Stomach (tissue), 9 donors: ENCODE data around the gene KCNA5. TPM values are rescaled to one million over a fixed set of nuclear protein-coding genes. Genes with fewer than 3 reads are reported as not detected.

Experiments
- DNase-seq, 2 donors: peaks; one replicate each; pipeline versions ENCODE4 v3.0.0 to v3.0.0-alpha.2; 2013 to 2019
- H3K27ac ChIP-seq, 5 donors: fragments of 200-600 bp in 4 of 5; sonication (generic) in 4 of 5; one replicate each; pipeline ENCODE4 v1.5.1; 2013 to 2019; ENCODE audit warnings: mild to moderate bottlenecking in 1 of 5, moderate library complexity in 1 of 5
- H3K27me3 ChIP-seq, 3 donors: fragments of 200-600 bp; sonication (generic); one replicate each; pipeline ENCODE4 v1.5.1; 2017 to 2019; ENCODE audit warnings: mixed run types in 1 of 3
- H3K36me3 ChIP-seq, 4 donors: fragments of 200-600 bp; sonication (generic); 1 replicate in 3 of 4; 2 replicates in 1 of 4; pipeline ENCODE4 v1.5.1; 2016 to 2019
- H3K4me1 ChIP-seq, 4 donors: fragments of 200-600 bp; sonication (generic); one replicate each; pipeline ENCODE4 v1.5.1; 2016 to 2019
- H3K4me3 ChIP-seq, 4 donors: fragments of 200-600 bp; sonication (generic) in 3 of 4; one replicate each; pipeline ENCODE4 v1.5.1; 2016 to 2019; ENCODE audit warnings: mild to moderate bottlenecking in 1 of 4
- H3K9me3 ChIP-seq, 4 donors: fragments of 200-600 bp; sonication (generic); one replicate each; pipeline ENCODE4 v1.5.1; 2016 to 2019
- CTCF ChIP-seq, 7 experiments: fragments of 450-650 bp in 4 of 7; fragments of 200-600 bp in 3 of 7; sonication (generic) in 3 of 7; IDR thresholded peaks; one replicate each; pipeline ENCODE4 v1.5.1; 2016 to 2019; ENCODE audit warnings: antibody characterized with exemption in 7 of 7, control low read depth in 2 of 7, mild to moderate bottlenecking in 1 of 7
- EP300 ChIP-seq: sonication (generic); formaldehyde crosslinking; IDR thresholded peaks from one replicate; pipeline ENCODE4 v1.6.1; 2017; ENCODE audit warnings: antibody characterized with exemption
- POLR2A ChIP-seq, 4 donors: fragments of 450-650 bp; IDR thresholded peaks; one replicate each; pipeline ENCODE4 v1.6.1; 2016; ENCODE audit warnings: antibody characterized with exemption in 4 of 4, control low read depth in 2 of 4, mild to moderate bottlenecking in 1 of 4, moderate library complexity in 1 of 4
- POLR2AphosphoS5 ChIP-seq, 3 donors: sonication (generic); formaldehyde crosslinking; IDR thresholded peaks; one replicate each; pipeline ENCODE4 v1.6.1; 2016; ENCODE audit warnings: antibody characterized with exemption in 3 of 3
- WGBS, 5 donors: extraction: QIAGEN DNeasy Blood & Tissue Kit in 3 of 5; methylation state at CpG; one replicate each; pipeline versions ENCODE4 v1.1.5 to v1.1.7; 2013 to 2018; 5-methylcytosine and 5-hydroxymethylcytosine counted together
- intact Hi-C: fragments of 100-400 bp; cut with DNase I; formaldehyde crosslinking; loops from one replicate; pipeline ENCODE4 v1.15.1; 2023; ENCODE audit warnings: low total_unique reads
- polyA plus RNA-seq, 3 donors: library from polyadenylated mRNA; stranded (reverse); fragments of 200-250 nt; gene quantifications; one replicate each; pipeline ENCODE4 v1.2.3, GENCODE V29; 2013
- total RNA-seq, 5 donors: library from RNA; depleted of rRNA; stranded (reverse); fragments of >200 nt; gene quantifications; one replicate each; pipeline versions ENCODE4 v1.1.0 to v1.2.3, GENCODE V29; 2014 to 2016
- donor health status: healthy with polysubstance abuse.
- donor health status: Bipolar disorder and iron deficiency.
- donor health status: healthy.

The KCNA5 gene
- total and polyA plus RNA-seq, 8 donors: 0.58 to 6.5 (median 3.5) TPM; not detected in 3

- DNase-seq: no peak
- TF ChIP-seq CTCF (IDR thresholded peaks at IDR 0.05) (no peak), EP300 (no peak), POLR2A (IDR thresholded peaks at IDR 0.05) (no peak), POLR2AphosphoS5 (IDR thresholded peaks at IDR 0.05) (no peak)
These were observed 24.4 kb downstream of the KCNA5 start for GRCh38 chr12:5068126-5068525.

DNA sequence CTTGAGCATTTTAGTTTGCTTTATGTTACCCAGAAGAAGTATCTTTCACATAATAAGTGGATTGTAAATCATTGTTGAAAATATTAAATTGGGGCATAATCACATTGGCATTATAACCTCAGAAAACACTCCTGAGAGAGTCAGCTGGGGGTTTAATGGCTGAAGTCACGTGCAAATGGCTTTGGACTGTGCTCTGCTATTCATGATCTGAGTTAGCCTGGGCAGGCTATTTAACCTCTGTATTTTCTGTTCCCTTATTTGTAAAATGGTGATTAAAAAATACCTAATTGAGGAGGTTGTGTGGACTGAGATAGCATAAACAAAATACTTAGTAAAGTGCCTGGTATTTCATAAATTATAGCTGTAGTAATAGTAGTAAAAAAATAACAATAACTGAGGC lies 24.9 kb downstream of the KCNA5 start:
- intact Hi-C loops: no loop called here
- 68 to 73% (median 68%) methylated on average over 1 of the region's 1 CpG for WGBS, 5 donors

More at GRCh38 chr12:5068126-5068525, 24.4 kb downstream of the KCNA5 start:
- H3K4me3 ChIP-seq: no peak overlapping the region
- 26 to 46% (median 44%) methylated on average over 2 of the region's 2 CpGs for WGBS, 5 donors
- H3K9me3 ChIP-seq: no peaks in the 10 kb centered on the region
- peaks cover 0 to 2% (median 0%) of the 10 kb centered on the region in 4 donors for H3K4me1 ChIP-seq
- H3K36me3 ChIP-seq: no peaks in the 10 kb centered on the region
- no peak overlapping the region for H3K27ac ChIP-seq
- H3K27me3 ChIP-seq: peaks cover 0 to 16% (median 0%) of the 10 kb centered on the region in 3 donors
- intact Hi-C loops: no loop called here

GRCh38 chr12:5070090-5070489 lies 26.4 kb downstream of the KCNA5 start:
- H3K27ac ChIP-seq: no peak overlapping the region
- no peak for DNase-seq
- peaks cover 0 to 16% (median 0%) of the 10 kb centered on the region in 3 donors for H3K27me3 ChIP-seq
- TF ChIP-seq POLR2AphosphoS5 (IDR thresholded peaks at IDR 0.05): no peak
- no peak for TF ChIP-seq EP300
- no peak for TF ChIP-seq CTCF (IDR thresholded peaks at IDR 0.05)
- no peak for TF ChIP-seq POLR2A (IDR thresholded peaks at IDR 0.05)
- WGBS, 5 donors: 45 to 60% (median 53%) methylated on average over 3 of the region's 3 CpGs
- H3K4me3 ChIP-seq: no peak overlapping the region
- H3K36me3 ChIP-seq: no peaks in the 10 kb centered on the region
- no peaks in the 10 kb centered on the region for H3K4me1 ChIP-seq
- no peaks in the 10 kb centered on the region for H3K9me3 ChIP-seq
- intact Hi-C loops: no loop called here

More for the DNA sequence above, 24.9 kb downstream of the KCNA5 start:
- peaks cover 0 to 16% (median 0%) of the 10 kb centered on the region in 3 donors for H3K27me3 ChIP-seq
- no peak for DNase-seq
- H3K9me3 ChIP-seq: no peaks in the 10 kb centered on the region
- H3K4me3 ChIP-seq: no peak overlapping the region
- no peaks in the 10 kb centered on the region for H3K4me1 ChIP-seq
- no peak overlapping the region for H3K27ac ChIP-seq
- H3K36me3 ChIP-seq: no peaks in the 10 kb centered on the region
- no peak for TF ChIP-seq EP300
- TF ChIP-seq POLR2AphosphoS5 (IDR thresholded peaks at IDR 0.05): no peak
- no peak for TF ChIP-seq POLR2A (IDR thresholded peaks at IDR 0.05)
- no peak for TF ChIP-seq CTCF (IDR thresholded peaks at IDR 0.05)

- WGBS, 5 donors: 78 to 88% (median 81%) methylated on average over 4 of the region's 4 CpGs
- no peak for DNase-seq
- no peaks in the 10 kb centered on the region for H3K36me3 ChIP-seq
- H3K27me3 ChIP-seq: peaks cover 0 to 16% (median 0%) of the 10 kb centered on the region in 3 donors
- TF ChIP-seq POLR2A (IDR thresholded peaks at IDR 0.05) (no peak), EP300 (no peak), POLR2AphosphoS5 (IDR thresholded peaks at IDR 0.05) (no peak), CTCF (IDR thresholded peaks at IDR 0.05) (no peak)
- peaks cover 0 to 5% (median 0%) of the 10 kb centered on the region in 4 donors for H3K4me1 ChIP-seq
- H3K9me3 ChIP-seq: no peaks in the 10 kb centered on the region
- intact Hi-C loops: no loop called here
- no peak overlapping the region for H3K27ac ChIP-seq
- H3K4me3 ChIP-seq: no peak overlapping the region
These were observed 27.8 kb downstream of the KCNA5 start for GRCh38 chr12:5071496-5071895.
